Astrocyte (in vitro differentiated cells and primary cell): Measurements from ENCODE around the gene NBEAL1.

Source experiments
- EZH2 ChIP-seq: IDR thresholded peaks from 2 replicates; pipeline ENCODE4 v1.6.1; 2012; ENCODE audit warnings: mild to moderate bottlenecking, low read length, inconsistent platforms; ENCODE audit not compliant: insufficient read depth
- TF ChIP-seq, protein P1 (sequence below): IDR thresholded peaks from 2 replicates; pipeline ENCODE4 v1.5.1; 2011; ENCODE audit warnings: low read depth, mild to moderate bottlenecking, inconsistent platforms, low read length, moderate library complexity; ENCODE audit not compliant: insufficient read depth

DNA sequence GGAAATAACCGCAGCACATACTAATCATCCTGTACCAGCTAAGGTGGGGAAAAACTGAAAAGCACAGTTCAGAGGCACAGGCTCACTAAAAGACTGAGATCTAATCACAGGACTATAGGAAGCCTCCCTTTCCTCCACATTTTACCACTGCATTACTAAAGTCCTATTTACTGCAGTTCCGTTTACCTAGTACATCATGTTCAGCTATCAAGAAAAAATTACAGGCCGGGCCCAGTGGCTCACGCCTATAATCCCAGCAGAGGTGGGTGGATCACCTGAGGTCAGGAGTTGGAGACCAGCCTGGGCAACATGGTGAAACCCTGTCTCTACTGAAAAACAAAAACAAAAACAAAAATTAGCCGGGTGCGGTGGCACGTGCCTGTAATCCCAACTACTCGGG is 11.0 kb upstream of the NBEAL1 start:
- TF ChIP-seq, protein P1, sequence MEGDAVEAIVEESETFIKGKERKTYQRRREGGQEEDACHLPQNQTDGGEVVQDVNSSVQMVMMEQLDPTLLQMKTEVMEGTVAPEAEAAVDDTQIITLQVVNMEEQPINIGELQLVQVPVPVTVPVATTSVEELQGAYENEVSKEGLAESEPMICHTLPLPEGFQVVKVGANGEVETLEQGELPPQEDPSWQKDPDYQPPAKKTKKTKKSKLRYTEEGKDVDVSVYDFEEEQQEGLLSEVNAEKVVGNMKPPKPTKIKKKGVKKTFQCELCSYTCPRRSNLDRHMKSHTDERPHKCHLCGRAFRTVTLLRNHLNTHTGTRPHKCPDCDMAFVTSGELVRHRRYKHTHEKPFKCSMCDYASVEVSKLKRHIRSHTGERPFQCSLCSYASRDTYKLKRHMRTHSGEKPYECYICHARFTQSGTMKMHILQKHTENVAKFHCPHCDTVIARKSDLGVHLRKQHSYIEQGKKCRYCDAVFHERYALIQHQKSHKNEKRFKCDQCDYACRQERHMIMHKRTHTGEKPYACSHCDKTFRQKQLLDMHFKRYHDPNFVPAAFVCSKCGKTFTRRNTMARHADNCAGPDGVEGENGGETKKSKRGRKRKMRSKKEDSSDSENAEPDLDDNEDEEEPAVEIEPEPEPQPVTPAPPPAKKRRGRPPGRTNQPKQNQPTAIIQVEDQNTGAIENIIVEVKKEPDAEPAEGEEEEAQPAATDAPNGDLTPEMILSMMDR = no peak
- no peak for TF ChIP-seq EZH2
